ENCODE results near the gene GRIN3B.

DNA sequence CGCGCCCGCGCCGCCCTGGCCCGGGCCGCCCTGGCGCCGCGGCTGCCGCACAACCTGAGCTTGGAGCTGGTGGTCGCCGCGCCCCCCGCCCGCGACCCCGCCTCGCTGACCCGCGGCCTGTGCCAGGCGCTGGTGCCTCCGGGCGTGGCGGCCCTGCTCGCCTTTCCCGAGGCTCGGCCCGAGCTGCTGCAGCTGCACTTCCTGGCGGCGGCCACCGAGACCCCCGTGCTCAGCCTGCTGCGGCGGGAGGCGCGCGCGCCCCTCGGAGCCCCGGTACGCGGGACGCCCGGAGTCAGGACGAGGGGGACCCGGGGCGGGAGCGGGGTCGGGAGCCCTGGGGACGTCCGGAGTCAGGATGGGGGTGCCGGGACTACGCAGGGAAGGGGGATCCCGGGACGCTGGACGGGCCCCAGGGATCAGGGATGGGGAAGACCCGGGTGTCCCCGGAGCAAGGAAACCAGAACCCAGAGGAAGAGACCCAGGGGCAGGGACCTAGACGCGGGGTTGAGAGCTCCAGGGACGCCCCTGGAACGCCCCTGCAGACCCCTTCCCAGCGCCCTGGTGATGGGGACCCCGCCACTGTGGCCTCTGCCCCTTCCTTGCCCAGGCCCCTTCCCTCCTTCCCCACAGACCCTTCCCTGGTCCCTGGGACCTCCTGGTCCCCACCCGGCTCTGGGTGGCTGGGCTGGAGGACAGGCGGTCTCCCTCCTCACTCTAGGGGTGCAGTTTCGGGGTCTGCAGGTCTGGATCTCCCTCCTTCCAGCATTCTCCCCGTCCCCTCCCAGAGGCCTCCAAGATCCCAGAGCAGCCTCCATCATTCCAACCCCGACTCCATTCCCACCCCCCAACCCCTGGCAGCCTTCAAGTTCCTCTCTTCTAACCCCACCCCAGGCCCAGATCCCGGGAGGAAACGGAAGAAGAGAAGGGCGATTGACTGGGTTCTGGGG is 645 bp downstream of the GRIN3B start:
- no peak for TF ChIP-seq RARB (CRISPR knock-in tag; IDR thresholded peaks at IDR 0.05)
- TF ChIP-seq ZFP3 (CRISPR knock-in tag; IDR thresholded peaks at IDR 0.05), result no peak
- TF ChIP-seq, protein P1, sequence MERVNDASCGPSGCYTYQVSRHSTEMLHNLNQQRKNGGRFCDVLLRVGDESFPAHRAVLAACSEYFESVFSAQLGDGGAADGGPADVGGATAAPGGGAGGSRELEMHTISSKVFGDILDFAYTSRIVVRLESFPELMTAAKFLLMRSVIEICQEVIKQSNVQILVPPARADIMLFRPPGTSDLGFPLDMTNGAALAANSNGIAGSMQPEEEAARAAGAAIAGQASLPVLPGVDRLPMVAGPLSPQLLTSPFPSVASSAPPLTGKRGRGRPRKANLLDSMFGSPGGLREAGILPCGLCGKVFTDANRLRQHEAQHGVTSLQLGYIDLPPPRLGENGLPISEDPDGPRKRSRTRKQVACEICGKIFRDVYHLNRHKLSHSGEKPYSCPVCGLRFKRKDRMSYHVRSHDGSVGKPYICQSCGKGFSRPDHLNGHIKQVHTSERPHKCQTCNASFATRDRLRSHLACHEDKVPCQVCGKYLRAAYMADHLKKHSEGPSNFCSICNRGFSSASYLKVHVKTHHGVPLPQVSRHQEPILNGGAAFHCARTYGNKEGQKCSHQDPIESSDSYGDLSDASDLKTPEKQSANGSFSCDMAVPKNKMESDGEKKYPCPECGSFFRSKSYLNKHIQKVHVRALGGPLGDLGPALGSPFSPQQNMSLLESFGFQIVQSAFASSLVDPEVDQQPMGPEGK (CRISPR knock-in tag; IDR thresholded peaks at IDR 0.05; ENCODE audit: borderline replicate concordance), result no peak
- TF ChIP-seq, protein P2, sequence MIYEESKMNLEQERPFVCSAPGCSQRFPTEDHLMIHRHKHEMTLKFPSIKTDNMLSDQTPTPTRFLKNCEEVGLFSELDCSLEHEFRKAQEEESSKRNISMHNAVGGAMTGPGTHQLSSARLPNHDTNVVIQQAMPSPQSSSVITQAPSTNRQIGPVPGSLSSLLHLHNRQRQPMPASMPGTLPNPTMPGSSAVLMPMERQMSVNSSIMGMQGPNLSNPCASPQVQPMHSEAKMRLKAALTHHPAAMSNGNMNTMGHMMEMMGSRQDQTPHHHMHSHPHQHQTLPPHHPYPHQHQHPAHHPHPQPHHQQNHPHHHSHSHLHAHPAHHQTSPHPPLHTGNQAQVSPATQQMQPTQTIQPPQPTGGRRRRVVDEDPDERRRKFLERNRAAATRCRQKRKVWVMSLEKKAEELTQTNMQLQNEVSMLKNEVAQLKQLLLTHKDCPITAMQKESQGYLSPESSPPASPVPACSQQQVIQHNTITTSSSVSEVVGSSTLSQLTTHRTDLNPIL (CRISPR knock-in tag; IDR thresholded peaks at IDR 0.05; ENCODE audit: low read depth), result no peak
- no peak for TF ChIP-seq CSDC2 (CRISPR knock-in tag; IDR thresholded peaks at IDR 0.05)
- TF ChIP-seq ESRRG (CRISPR knock-in tag; IDR thresholded peaks at IDR 0.05), result no peak
